Measurements from ENCODE around the gene TTC16.

DNA sequence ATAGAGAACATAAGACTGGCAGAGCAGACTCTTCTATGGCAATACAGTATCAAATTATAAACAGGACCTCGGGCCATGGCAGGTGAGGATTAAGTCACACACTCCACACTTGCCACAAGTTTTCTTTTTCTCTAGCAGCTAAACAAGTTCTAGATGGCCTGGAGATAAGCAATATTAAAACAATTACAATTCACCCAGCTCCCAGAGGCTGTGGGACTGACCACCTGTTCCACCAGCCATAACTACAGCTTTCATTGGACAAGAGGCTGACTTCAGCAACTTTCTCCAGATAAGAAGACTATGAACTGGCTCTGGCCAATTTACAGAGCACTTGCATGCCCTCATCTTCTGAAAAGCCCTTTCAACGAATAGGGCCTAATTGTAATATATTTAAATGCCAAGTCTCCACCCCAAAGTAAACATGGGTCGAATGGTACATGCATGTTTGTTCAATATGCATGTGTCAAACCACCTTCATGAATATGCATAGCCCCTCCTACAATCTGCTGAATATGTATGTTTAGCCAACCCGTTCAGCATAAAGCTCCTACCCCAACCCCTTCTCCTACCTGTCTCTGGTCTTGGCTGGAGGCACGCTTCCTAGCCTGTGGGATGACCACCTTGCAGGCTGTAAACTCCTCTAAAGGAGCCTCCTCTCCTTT, 15.2 kb upstream of the TTC16 start:
- TF ChIP-seq, protein P1, sequence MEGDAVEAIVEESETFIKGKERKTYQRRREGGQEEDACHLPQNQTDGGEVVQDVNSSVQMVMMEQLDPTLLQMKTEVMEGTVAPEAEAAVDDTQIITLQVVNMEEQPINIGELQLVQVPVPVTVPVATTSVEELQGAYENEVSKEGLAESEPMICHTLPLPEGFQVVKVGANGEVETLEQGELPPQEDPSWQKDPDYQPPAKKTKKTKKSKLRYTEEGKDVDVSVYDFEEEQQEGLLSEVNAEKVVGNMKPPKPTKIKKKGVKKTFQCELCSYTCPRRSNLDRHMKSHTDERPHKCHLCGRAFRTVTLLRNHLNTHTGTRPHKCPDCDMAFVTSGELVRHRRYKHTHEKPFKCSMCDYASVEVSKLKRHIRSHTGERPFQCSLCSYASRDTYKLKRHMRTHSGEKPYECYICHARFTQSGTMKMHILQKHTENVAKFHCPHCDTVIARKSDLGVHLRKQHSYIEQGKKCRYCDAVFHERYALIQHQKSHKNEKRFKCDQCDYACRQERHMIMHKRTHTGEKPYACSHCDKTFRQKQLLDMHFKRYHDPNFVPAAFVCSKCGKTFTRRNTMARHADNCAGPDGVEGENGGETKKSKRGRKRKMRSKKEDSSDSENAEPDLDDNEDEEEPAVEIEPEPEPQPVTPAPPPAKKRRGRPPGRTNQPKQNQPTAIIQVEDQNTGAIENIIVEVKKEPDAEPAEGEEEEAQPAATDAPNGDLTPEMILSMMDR (conservative IDR thresholded peaks at IDR 0.05 in 1 of 2, IDR thresholded peaks at IDR 0.05 in 1 of 2; ENCODE audit: low read depth in 1 of 2, low read length in 2 of 2): no peak
- no peak for TF ChIP-seq EZH2 (IDR thresholded peaks at IDR 0.05; ENCODE audit: low read length, missing control alignments)

Measured in fibroblast of lung (primary cell).